ENCODE measurements around the gene ADAM8.

DNA sequence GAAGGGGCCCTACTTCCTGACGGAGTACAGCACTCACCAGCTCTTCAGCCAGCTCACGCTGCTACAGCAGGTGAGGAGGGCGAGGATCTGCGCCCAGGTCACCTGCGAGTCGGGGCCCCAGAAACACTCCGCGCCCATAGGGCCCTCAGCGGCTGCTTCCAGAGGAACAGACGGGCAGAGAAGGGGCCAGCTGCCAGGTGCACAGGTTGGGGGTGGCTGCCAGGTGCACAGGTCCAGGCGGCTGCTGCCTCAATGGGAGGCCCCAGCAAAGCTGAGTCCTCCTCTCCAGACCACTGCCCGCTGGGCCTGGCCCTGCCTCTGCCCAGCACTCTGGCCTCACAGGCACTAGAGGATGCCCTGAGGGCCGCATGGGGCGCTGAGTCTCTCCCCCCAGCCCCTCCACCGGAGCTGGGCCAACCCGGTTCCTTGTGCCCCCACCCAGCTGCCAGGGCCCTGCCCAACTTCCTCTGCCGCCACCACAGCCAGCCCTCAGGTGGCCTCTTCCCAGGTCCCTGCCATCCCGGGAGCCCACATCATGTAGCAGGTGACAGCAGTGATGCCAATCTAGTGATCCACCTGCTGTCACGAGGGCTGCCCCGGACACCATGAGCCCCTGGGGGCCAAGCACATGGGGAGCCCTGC is 63.7 kb downstream of the ADAM8 start:
- TF ChIP-seq GATA2 (IDR thresholded peaks at IDR 0.05; ENCODE audit: low read depth, low read length) (no peak), GATA3 (IDR thresholded peaks at IDR 0.05; ENCODE audit: low read depth, low read length) (no peak)
